Endothelial cell (in vitro differentiated cells): ENCODE results near the gene ARCN1. TPM values are rescaled to one million over a fixed set of nuclear protein-coding genes. Genes with fewer than 3 reads are reported as not detected.

Experiments
- DNase-seq: peaks from one replicate; pipeline ENCODE4 v3.0.0; 2021; ENCODE audit warnings: low spot score
- H3K27ac Mint-ChIP-seq: one replicate; pipeline ENCODE4 v1.8.0; 2021; ENCODE audit warnings: mixed read lengths, inconsistent platforms; ENCODE audit not compliant: unreplicated experiment
- H3K27me3 Mint-ChIP-seq: one replicate; pipeline ENCODE4 v1.8.0; 2021; ENCODE audit warnings: mild to moderate bottlenecking, moderate library complexity, mixed read lengths, inconsistent platforms; ENCODE audit not compliant: unreplicated experiment
- H3K36me3 Mint-ChIP-seq: one replicate; pipeline ENCODE4 v1.8.0; 2021; ENCODE audit warnings: mild to moderate bottlenecking, low read depth, mixed read lengths, inconsistent platforms; ENCODE audit not compliant: unreplicated experiment
- H3K4me1 Mint-ChIP-seq: one replicate; pipeline ENCODE4 v1.8.0; 2021; ENCODE audit warnings: mild to moderate bottlenecking, mixed read lengths, inconsistent platforms; ENCODE audit not compliant: unreplicated experiment
- H3K4me3 Mint-ChIP-seq: one replicate; pipeline ENCODE4 v1.8.0; 2021; ENCODE audit warnings: mild to moderate bottlenecking, mixed read lengths, inconsistent platforms; ENCODE audit not compliant: unreplicated experiment
- H3K9me3 Mint-ChIP-seq: one replicate; pipeline ENCODE4 v1.8.0; 2021; ENCODE audit warnings: mixed read lengths, inconsistent platforms; ENCODE audit not compliant: unreplicated experiment
- CTCF ChIP-seq: fragments of 200-600 bp; sonication (generic); IDR thresholded peaks from one replicate; pipeline ENCODE4 v1.5.0; 2021; ENCODE audit warnings: antibody characterized with exemption; ENCODE audit not compliant: unreplicated experiment
- total RNA-seq: library from RNA; stranded (reverse); fragmentation: NEBNext Ultra II Directional; extraction: Animal tissue kit (Norgen Biotek cat#: 25700); gene quantifications from one replicate; pipeline ENCODE4 v1.2.1, GENCODE V29; 2021; ENCODE audit not compliant: unreplicated experiment

The ARCN1 gene
- total RNA-seq, 1 donor from 2014 or later, result 145 TPM

GRCh38 chr11:118607401-118608359 is 35.5 kb downstream of the ARCN1 start, which contains the start of gene PHLDB1:
Gene PHLDB1, plus strand, starts transcription at chr11:118607615. Its CDS starts 6,222 bp downstream, at chr11:118613837.
- H3K4me3 Mint-ChIP-seq, result peak within 1 kb of the TSS; percentile 49

GRCh38 chr11:118608360-118609227 is 36.4 kb downstream of the ARCN1 start:
- DNase-seq, result no peak
- Mint-ChIP-seq H3K27me3 (peaks cover 23% of the 10 kb centered on the region), H3K4me1 (peaks cover 32% of the 10 kb centered on the region), H3K9me3 (no peaks in the 10 kb centered on the region), H3K36me3 (peaks cover 13% of the 10 kb centered on the region), H3K4me3 (peak overlapping the region; percentile 90), H3K27ac (peak overlapping the region; percentile 88)
- no peak for TF ChIP-seq CTCF

More at GRCh38 chr11:118607401-118608359, 35.5 kb downstream of the ARCN1 start, which contains the start of gene PHLDB1:
- peak; percentile 28 for TF ChIP-seq CTCF
- H3K27me3 Mint-ChIP-seq, result peaks cover 23% of the 10 kb centered on the region
- DNase-seq, result peak; percentile 62
- H3K36me3 Mint-ChIP-seq, result peaks cover 13% of the 10 kb centered on the region
- peaks cover 31% of the 10 kb centered on the region for H3K4me1 Mint-ChIP-seq
- H3K9me3 Mint-ChIP-seq, result no peaks in the 10 kb centered on the region
- H3K27ac Mint-ChIP-seq, result no peak within 1 kb of the TSS

- no peak for TF ChIP-seq CTCF
- peak; percentile 34 for DNase-seq
- H3K27ac Mint-ChIP-seq, result peak overlapping the region; percentile 88
- H3K4me1 Mint-ChIP-seq, result peaks cover 32% of the 10 kb centered on the region
- peaks cover 16% of the 10 kb centered on the region for H3K36me3 Mint-ChIP-seq
- H3K4me3 Mint-ChIP-seq, result peak overlapping the region; percentile 90
- H3K27me3 Mint-ChIP-seq, result peaks cover 23% of the 10 kb centered on the region
- no peaks in the 10 kb centered on the region for H3K9me3 Mint-ChIP-seq
Observed at GRCh38 chr11:118609380-118610224, 37.4 kb downstream of the ARCN1 start.

- Mint-ChIP-seq H3K27ac (no peak overlapping the region), H3K4me1 (peaks cover 28% of the 10 kb centered on the region), H3K9me3 (no peaks in the 10 kb centered on the region), H3K27me3 (peaks cover 20% of the 10 kb centered on the region), H3K36me3 (peaks cover 17% of the 10 kb centered on the region), H3K4me3 (peak overlapping the region; percentile 73)
- no peak for DNase-seq
- TF ChIP-seq CTCF, result no peak
Observed at GRCh38 chr11:118610225-118610772, 38.1 kb downstream of the ARCN1 start.
